ENCODE data around the gene CAPN10.

DNA sequence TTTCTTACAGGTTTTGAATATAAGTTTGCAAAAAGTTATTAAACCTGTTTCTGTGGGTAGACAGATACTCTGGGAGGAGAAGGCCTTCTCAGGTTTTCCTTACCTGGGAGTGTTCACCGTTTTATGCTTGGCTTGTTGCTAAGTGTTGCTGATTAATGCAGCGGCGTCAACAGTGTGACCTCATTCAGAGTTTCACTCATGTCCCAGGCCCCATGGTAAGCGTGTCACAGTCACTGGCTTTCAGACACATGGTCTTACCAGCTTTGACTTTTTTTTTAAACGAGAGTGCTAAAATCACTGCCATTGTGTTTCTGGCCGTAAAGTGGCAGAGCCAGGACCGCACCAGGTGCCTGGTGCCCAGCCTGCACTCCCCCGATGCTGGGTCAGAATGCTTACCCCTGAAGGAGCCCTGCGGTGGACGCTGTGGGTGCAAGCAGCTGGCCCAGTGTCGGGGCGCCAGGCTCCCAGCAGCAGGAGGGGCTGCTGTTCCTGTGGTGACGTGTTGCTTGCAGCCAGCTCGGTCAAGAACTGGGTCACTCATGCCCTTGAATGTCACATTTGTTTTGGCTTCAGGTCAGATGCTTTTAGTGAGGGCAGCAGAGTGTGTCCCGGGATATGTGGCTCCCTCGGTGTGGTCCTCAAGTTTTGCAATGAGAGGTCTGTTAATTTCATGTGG, 3.5 kb downstream of the CAPN10 start:
- TF ChIP-seq POLR2A (IDR thresholded peaks at IDR 0.05) = no peak
- TF ChIP-seq, protein P1, sequence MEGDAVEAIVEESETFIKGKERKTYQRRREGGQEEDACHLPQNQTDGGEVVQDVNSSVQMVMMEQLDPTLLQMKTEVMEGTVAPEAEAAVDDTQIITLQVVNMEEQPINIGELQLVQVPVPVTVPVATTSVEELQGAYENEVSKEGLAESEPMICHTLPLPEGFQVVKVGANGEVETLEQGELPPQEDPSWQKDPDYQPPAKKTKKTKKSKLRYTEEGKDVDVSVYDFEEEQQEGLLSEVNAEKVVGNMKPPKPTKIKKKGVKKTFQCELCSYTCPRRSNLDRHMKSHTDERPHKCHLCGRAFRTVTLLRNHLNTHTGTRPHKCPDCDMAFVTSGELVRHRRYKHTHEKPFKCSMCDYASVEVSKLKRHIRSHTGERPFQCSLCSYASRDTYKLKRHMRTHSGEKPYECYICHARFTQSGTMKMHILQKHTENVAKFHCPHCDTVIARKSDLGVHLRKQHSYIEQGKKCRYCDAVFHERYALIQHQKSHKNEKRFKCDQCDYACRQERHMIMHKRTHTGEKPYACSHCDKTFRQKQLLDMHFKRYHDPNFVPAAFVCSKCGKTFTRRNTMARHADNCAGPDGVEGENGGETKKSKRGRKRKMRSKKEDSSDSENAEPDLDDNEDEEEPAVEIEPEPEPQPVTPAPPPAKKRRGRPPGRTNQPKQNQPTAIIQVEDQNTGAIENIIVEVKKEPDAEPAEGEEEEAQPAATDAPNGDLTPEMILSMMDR (IDR thresholded peaks at IDR 0.05) = no peak

All from tibial nerve (tissue), 3 donors.